Trophoblast cell (in vitro differentiated cells and primary cell): ENCODE data around the gene VSTM4.

Experiments used
- DNase-seq, 2 donors: peaks; one replicate each; pipeline ENCODE4 v3.0.0-alpha.2; 2016
- H2AFZ ChIP-seq: 2 replicates; pipeline ENCODE4 v1.6.1; 2013; ENCODE audit warnings: low read length, moderate library complexity, mild to moderate bottlenecking; ENCODE audit not compliant: insufficient read depth, poor library complexity
- H2AK5ac ChIP-seq: 2 replicates; pipeline ENCODE4 v1.6.1; 2013; ENCODE audit warnings: mild to moderate bottlenecking, low read length
- H2BK120ac ChIP-seq: 2 replicates; pipeline ENCODE4 v1.6.1; 2013; ENCODE audit warnings: low read length, mild to moderate bottlenecking, moderate library complexity; ENCODE audit not compliant: insufficient read depth, poor library complexity
- H2BK12ac ChIP-seq: 2 replicates; pipeline ENCODE4 v1.6.1; 2013; ENCODE audit warnings: mild to moderate bottlenecking, low read length, moderate library complexity
- H2BK5ac ChIP-seq: 2 replicates; pipeline ENCODE4 v1.6.1; 2013; ENCODE audit warnings: low read length, low read depth, moderate library complexity, mild to moderate bottlenecking; ENCODE audit not compliant: poor library complexity
- H3K14ac ChIP-seq: 2 replicates; pipeline ENCODE4 v1.6.1; 2013; ENCODE audit warnings: mild to moderate bottlenecking, low read length
- H3K18ac ChIP-seq: 2 replicates; pipeline ENCODE4 v1.6.1; 2013; ENCODE audit warnings: mild to moderate bottlenecking, low read length
- H3K23ac ChIP-seq: 2 replicates; pipeline ENCODE4 v1.6.1; 2013; ENCODE audit warnings: low read length
- H3K27ac ChIP-seq: 2 replicates; pipeline ENCODE4 v1.5.1; 2013; ENCODE audit warnings: low read depth, mild to moderate bottlenecking, inconsistent platforms, low read length, moderate library complexity
- H3K27me3 ChIP-seq: 2 replicates; pipeline ENCODE4 v1.6.1; 2013; ENCODE audit warnings: inconsistent platforms, mild to moderate bottlenecking, low read length, moderate library complexity; ENCODE audit not compliant: insufficient read depth
- H3K36me3 ChIP-seq, 2 experiments: 1 replicate in 1 of 2; 2 replicates in 1 of 2; pipeline ENCODE4 v1.6.1; 2013; ENCODE audit warnings: low read length in 2 of 2, mild to moderate bottlenecking in 2 of 2, moderate library complexity in 1 of 2; ENCODE audit not compliant: insufficient read depth in 2 of 2, control insufficient read depth in 1 of 2
- H3K4ac ChIP-seq: 2 replicates; pipeline ENCODE4 v1.6.1; 2013; ENCODE audit warnings: low read depth, mild to moderate bottlenecking, low read length, moderate library complexity
- H3K4me1 ChIP-seq, 2 experiments: 1 replicate in 1 of 2; 2 replicates in 1 of 2; pipeline ENCODE4 v1.6.1; 2013; ENCODE audit warnings: low read length in 2 of 2, mild to moderate bottlenecking in 2 of 2, moderate library complexity in 1 of 2; ENCODE audit not compliant: insufficient read depth in 2 of 2, control insufficient read depth in 1 of 2
- H3K4me2 ChIP-seq: 2 replicates; pipeline ENCODE4 v1.6.1; 2013; ENCODE audit warnings: inconsistent platforms, mild to moderate bottlenecking, low read length, moderate library complexity
- H3K4me3 ChIP-seq: 2 replicates; pipeline ENCODE4 v1.5.1; 2013; ENCODE audit warnings: mild to moderate bottlenecking, low read depth, low read length, inconsistent platforms
- H3K79me1 ChIP-seq: one replicate; pipeline ENCODE4 v1.6.1; 2013; ENCODE audit warnings: low read length
- H3K79me2 ChIP-seq: 2 replicates; pipeline ENCODE4 v1.6.1; 2013; ENCODE audit warnings: low read length, mild to moderate bottlenecking; ENCODE audit not compliant: control insufficient read depth, insufficient read depth, poor library complexity
- H3K9ac ChIP-seq: 2 replicates; pipeline ENCODE4 v1.6.1; 2013; ENCODE audit warnings: mild to moderate bottlenecking, low read length
- H3K9me3 ChIP-seq: 2 replicates; pipeline ENCODE4 v1.6.1; 2013; ENCODE audit warnings: low read depth, mild to moderate bottlenecking, control low read depth, inconsistent platforms, low read length; ENCODE audit not compliant: insufficient read depth
- H4K12ac ChIP-seq: 2 replicates; pipeline ENCODE4 v1.6.1; 2013; ENCODE audit warnings: low read depth, mild to moderate bottlenecking, low read length, moderate library complexity
- H4K8ac ChIP-seq: 2 replicates; pipeline ENCODE4 v1.6.1; 2013; ENCODE audit warnings: low read depth, mild to moderate bottlenecking, low read length, moderate library complexity
- H4K91ac ChIP-seq: one replicate; pipeline ENCODE4 v1.6.1; 2013; ENCODE audit warnings: low read depth, mild to moderate bottlenecking, low read length, moderate library complexity
- WGBS: extraction: QIAGEN DNeasy Blood & Tissue Kit; methylation state at CpG from one replicate; pipeline ENCODE4 v1.1.7; 2013; ENCODE audit warnings: missing lambda C conversion rate; ENCODE audit not compliant: insufficient read length, insufficient coverage; ENCODE audit errors: extremely low coverage; 5-methylcytosine and 5-hydroxymethylcytosine counted together

Gene VSTM4

DNA sequence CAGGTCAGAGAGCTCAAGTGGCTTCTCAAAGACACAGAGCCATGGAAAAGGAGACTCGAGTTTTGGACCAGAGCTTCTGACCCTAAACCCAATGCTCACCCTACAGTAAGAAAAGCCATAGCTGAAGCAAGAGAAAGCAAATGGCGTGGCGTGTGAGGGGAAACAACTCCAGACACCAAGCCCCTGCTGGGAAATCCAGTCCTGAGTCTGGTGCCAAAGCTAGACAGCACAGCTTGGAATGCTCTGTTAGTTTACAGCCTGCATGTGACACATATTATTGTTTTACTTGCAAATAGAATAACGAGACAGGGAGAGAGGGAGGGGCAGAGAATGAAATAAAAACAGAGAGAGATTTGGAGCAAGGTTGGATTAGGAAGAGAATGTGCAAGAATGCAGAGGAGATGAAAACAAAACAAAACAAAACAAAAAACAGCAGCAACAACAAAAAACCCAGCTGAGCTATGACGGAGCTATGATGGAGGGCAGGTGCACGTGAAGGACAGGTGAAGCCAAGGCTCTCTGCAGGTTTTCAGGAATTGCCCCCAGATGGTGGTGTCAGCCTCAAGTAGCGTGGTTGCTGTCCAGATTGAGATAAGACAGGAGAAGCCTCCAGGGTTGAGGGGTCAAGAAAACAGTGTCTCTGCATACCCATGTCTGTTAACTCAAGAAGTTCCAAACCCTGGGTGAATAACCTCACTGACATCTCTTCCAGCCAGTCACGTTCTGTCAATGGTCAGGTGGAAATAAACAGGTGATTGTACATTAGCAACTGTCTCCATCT is 105.9 kb downstream of the VSTM4 start:
- H3K36me3 ChIP-seq: no peaks in the 10 kb centered on the region

DNA sequence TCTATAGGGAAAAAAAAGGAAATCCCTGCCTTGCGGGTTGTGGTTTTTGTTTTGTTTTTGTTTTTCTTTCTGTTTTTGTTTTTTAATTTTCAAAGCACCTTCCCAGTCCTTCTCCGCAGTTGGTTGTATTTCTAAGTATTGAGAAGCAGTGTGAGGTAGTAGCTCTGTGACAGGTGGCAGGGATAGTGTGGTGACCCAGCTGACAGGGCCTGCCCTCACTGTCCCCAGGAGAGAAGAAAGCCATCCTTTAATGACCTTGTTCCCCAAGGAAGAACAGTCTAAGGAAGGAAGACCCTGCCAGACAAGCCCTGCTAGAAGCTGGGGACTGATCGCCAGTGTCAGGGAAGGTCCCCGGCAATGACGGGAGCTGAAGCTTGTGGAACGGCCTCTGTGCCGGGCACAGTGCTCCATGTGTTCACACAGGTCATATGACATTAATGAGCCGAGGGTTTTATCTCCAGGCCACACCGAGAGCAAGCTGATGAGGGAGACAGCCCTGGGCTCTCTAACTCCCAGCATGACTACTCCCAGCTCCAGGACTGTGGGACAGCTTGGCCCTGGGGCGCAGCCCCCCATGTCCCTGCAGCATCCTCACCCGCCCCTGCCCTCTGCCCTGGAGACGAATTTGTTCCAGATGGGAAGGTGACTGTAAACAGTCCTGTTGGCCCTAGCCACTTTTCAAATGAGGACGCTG is 106.7 kb downstream of the VSTM4 start:
- H3K4ac ChIP-seq: no peak overlapping the region
- DNase-seq: no peak
- no peaks in the 10 kb centered on the region for H3K27me3 ChIP-seq
- H3K4me1 ChIP-seq: peaks cover 0 to 3% of the 10 kb centered on the region in 2 experiments
- no peak overlapping the region for H3K23ac ChIP-seq
- no peak overlapping the region for H2BK5ac ChIP-seq
- H2AFZ ChIP-seq: no peak overlapping the region
- no CpG with 5 or more reads among the region's 13 CpGs for WGBS
- H3K14ac ChIP-seq: no peak overlapping the region
- H3K18ac ChIP-seq: no peak overlapping the region
- peaks cover 1% of the 10 kb centered on the region for H3K9me3 ChIP-seq
- H4K91ac ChIP-seq: no peak overlapping the region
- no peak overlapping the region for H3K27ac ChIP-seq
- H2BK12ac ChIP-seq: no peak overlapping the region
- H2BK120ac ChIP-seq: no peak overlapping the region
- no peaks in the 10 kb centered on the region for H3K79me1 ChIP-seq
- H2AK5ac ChIP-seq: no peak overlapping the region
- no peak overlapping the region for H4K8ac ChIP-seq
- H3K79me2 ChIP-seq: no peaks in the 10 kb centered on the region
- no peak overlapping the region for H3K4me3 ChIP-seq
- no peak overlapping the region for H3K9ac ChIP-seq
- H3K36me3 ChIP-seq: no peaks in the 10 kb centered on the region
- no peak overlapping the region for H4K12ac ChIP-seq
- H3K4me2 ChIP-seq: no peak overlapping the region

More for the DNA sequence above, 105.9 kb downstream of the VSTM4 start:
- Histone ChIP-seq H4K12ac (no peak overlapping the region), H3K27ac (no peak overlapping the region), H3K4me2 (no peak overlapping the region), H3K14ac (no peak overlapping the region), H2BK12ac (no peak overlapping the region), H3K4me1 (peaks cover 0 to 3% of the 10 kb centered on the region in 2 experiments), H3K23ac (no peak overlapping the region), H4K8ac (no peak overlapping the region), H3K9ac (no peak overlapping the region), H3K18ac (no peak overlapping the region), H4K91ac (no peak overlapping the region), H3K79me2 (no peaks in the 10 kb centered on the region), H2BK5ac (no peak overlapping the region), H2AFZ (no peak overlapping the region), H3K79me1 (no peaks in the 10 kb centered on the region), H3K27me3 (no peaks in the 10 kb centered on the region), H2BK120ac (no peak overlapping the region), H3K4me3 (no peak overlapping the region), H2AK5ac (no peak overlapping the region), H3K9me3 (peaks cover 1% of the 10 kb centered on the region), H3K4ac (no peak overlapping the region)
- DNase-seq: no peak
- WGBS: no CpG with 5 or more reads among the region's 8 CpGs

DNA sequence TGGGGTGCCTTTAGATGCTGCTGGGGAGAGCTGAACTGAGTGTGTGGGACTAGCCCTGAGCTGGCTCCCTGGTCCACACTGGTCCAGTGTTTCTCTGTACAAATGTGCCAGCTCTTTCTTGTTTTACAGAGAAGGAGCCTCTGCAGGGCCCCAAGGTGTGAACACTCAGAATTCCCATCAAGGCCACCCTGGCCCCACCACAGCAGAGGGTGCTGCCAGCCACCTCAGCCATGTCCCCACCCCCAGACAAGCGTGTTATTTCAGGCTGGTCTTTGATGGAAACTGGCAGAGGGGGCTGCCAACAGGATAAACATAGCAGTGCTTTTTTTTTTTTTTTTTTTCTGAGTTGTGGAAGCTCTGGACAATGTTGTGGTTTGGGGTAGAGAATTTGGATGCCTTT is 107.2 kb downstream of the VSTM4 start:
- H4K91ac ChIP-seq: no peak overlapping the region
- WGBS: no CpG with 5 or more reads among the region's 1 CpG
- DNase-seq: no peak

DNA sequence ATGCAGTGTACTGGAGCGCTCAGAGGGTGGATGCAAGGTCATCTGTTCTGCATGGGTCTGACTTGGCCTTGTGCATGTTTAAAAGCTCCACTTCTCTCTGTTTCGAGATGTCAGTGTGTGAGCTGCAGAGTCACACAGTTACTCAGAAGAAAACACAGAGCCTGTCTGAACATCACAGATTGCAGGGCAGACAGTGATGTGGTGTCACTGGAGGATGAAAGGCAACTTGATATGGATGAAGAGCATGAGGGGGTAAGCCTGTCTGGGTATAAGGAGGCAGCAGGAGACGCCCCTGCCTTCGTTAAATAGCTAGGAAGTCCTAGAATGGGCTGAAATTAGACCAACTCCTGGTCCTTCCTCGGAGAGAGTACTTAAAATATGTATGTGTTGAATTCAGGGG is 108.2 kb downstream of the VSTM4 start:
- peaks cover 0 to 3% of the 10 kb centered on the region in 2 experiments for H3K4me1 ChIP-seq
- no peak overlapping the region for H2BK120ac ChIP-seq
- no peak overlapping the region for H4K8ac ChIP-seq
- no peak overlapping the region for H2BK5ac ChIP-seq
- no peak overlapping the region for H2BK12ac ChIP-seq
- no peak overlapping the region for H3K4ac ChIP-seq
- H3K79me2 ChIP-seq: no peaks in the 10 kb centered on the region
- no peaks in the 10 kb centered on the region for H3K79me1 ChIP-seq
- H3K4me2 ChIP-seq: no peak overlapping the region
- H4K91ac ChIP-seq: no peak overlapping the region
- WGBS: no CpG with 5 or more reads among the region's 5 CpGs
- no peaks in the 10 kb centered on the region for H3K27me3 ChIP-seq
- H3K36me3 ChIP-seq: no peaks in the 10 kb centered on the region
- no peak overlapping the region for H3K23ac ChIP-seq
- no peak for DNase-seq
- H3K9me3 ChIP-seq: no peaks in the 10 kb centered on the region
- H3K27ac ChIP-seq: no peak overlapping the region
- H4K12ac ChIP-seq: no peak overlapping the region
- H3K14ac ChIP-seq: no peak overlapping the region
- H3K4me3 ChIP-seq: no peak overlapping the region
- H2AFZ ChIP-seq: no peak overlapping the region
- H2AK5ac ChIP-seq: no peak overlapping the region
- no peak overlapping the region for H3K9ac ChIP-seq
- H3K18ac ChIP-seq: no peak overlapping the region

More for the DNA sequence above, 107.2 kb downstream of the VSTM4 start:
- H3K79me2 ChIP-seq: no peaks in the 10 kb centered on the region
- H3K36me3 ChIP-seq: no peaks in the 10 kb centered on the region
- no peak overlapping the region for H2AK5ac ChIP-seq
- no peaks in the 10 kb centered on the region for H3K79me1 ChIP-seq
- no peak overlapping the region for H4K8ac ChIP-seq
- H3K9me3 ChIP-seq: peaks cover 1% of the 10 kb centered on the region
- H3K4me2 ChIP-seq: no peak overlapping the region
- H3K14ac ChIP-seq: no peak overlapping the region
- H3K4me1 ChIP-seq: peaks cover 0 to 3% of the 10 kb centered on the region in 2 experiments
- no peak overlapping the region for H3K4ac ChIP-seq
- no peak overlapping the region for H3K27ac ChIP-seq
- H2BK120ac ChIP-seq: no peak overlapping the region
- no peak overlapping the region for H2BK5ac ChIP-seq
- H3K23ac ChIP-seq: no peak overlapping the region
- no peak overlapping the region for H4K12ac ChIP-seq
- no peaks in the 10 kb centered on the region for H3K27me3 ChIP-seq
- no peak overlapping the region for H2BK12ac ChIP-seq
- H3K9ac ChIP-seq: no peak overlapping the region
- H3K18ac ChIP-seq: no peak overlapping the region
- H3K4me3 ChIP-seq: no peak overlapping the region
- H2AFZ ChIP-seq: no peak overlapping the region
